Umbilical cord (tissue), 2 donors: Measurements from ENCODE around the gene C15orf39. TPM values are rescaled to one million over a fixed set of nuclear protein-coding genes. Genes with fewer than 3 reads are reported as not detected.

Experiments used
- DNase-seq: peaks from one replicate; pipeline ENCODE4 v3.0.0-alpha.2; 2015; ENCODE audit warnings: low spot score
- total RNA-seq: library from RNA; depleted of rRNA; stranded (reverse); fragments of >200 nt; gene quantifications from one replicate; pipeline ENCODE4 v1.2.3, GENCODE V29; 2014; ENCODE audit warnings: low replicate concordance; ENCODE audit not compliant: insufficient read depth

C15orf39 gene
- total RNA-seq, 1 donor from 2014 or later: 3.6 TPM

DNA sequence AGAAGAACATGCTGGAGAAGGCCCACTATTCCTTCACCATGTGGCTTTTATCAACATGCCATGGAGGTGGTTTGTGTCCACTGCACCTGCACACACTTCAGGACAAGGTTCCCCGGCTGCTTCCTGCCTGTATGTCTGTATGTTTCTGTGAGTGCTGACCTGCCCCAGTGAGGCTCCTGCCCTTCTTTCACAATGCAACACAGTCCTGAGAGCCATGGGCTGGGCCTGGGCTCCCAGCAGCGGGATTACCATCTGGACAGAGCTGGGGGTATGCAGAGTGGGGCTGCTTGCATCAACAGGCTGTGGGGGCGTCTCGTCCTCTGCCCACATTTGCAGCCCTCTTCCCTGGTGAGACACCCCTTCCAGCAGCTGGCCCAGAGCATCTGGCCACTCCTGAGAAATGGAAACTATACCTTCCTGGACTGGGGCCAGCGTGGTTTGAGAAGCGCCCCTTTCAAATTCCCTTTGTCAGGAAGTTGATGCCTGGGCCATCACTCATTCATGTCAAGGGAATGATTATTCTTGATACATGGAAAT lies 29.3 kb upstream of the C15orf39 start:
- no peak for DNase-seq

DNA sequence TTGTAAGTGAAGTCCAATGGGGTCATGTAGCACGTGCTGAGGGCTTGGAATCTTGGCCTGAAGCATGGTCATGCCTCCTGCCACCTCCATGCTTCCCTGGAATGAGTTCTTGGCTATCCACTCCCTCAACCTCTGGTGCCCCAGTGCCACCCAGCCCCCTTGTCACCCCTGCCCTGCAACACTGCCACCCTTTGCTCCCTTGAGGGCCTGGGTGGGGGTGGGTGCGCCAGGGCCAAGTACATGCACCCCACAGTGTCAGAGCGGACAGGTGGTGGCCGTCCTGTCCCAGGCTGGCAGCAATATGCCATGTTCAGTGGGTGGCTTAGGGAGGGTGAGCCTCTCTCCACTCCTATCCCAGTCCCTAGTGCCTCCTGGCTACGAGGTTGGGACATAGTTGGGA lies 27.6 kb upstream of the C15orf39 start:
- DNase-seq: no peak

DNA sequence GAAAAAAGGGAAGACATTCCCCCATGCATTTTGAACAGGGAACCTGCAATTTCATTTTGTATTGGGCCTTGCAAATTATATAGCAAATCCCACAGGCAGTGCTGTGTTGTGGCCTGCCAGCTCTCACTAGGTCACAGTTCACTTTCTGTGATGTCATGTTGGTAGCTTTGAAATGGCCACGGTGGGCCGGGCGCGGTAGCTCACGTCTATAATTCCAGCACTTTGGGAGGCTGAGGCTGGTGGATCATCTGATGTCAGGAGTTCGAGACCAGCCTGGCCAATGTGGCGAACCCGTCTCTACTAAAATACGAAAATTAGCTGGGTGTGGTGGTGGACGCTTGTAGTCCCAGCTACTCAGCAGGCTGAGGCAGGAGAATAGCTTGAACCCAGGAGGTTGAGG lies 27.0 kb upstream of the C15orf39 start:
- DNase-seq: no peak

- DNase-seq: no peak
Observed at GRCh38 chr15:75176396-75176761, 25.3 kb upstream of the C15orf39 start.

- DNase-seq: no peak
Observed at GRCh38 chr15:75177360-75178071, 24.2 kb upstream of the C15orf39 start.

DNA sequence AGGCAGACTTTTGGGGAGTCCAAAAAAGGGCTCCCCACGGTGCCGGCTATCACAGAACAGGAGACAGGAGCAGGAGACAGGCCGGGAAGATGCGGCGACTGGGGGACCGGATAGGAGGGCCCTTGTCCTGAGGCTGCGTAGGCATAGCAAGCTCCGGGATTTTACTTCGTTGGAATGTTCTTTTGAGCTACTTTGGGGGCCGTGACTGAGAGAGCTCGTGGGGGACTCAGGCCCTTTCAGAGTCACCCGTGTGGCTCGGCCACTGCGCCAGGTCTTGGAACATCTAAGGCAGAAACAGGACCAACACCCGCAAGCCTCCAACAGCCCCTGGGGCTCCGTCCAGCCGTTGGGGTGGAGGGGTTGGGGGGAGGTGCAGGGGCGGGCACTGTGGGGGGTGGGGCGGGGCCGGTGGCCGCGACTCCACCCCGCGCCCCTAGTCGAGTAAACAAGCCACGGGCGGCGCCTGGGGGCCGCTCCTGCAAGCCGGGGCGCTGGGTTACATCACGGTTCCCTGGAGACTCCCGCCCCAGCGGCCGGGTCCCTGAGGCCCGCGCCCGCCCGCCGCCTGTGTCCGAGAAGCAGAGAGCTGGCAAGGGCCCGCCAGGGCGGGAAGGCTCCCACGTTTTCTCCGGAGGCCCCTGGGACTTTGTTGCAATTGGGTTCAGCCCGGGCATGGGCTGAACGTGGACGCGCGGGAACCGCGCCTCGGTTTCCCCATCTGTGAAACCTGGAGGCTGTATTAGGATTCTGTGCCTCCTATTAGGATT lies 23.3 kb upstream of the C15orf39 start:
- peak; percentile 22 for DNase-seq

DNA sequence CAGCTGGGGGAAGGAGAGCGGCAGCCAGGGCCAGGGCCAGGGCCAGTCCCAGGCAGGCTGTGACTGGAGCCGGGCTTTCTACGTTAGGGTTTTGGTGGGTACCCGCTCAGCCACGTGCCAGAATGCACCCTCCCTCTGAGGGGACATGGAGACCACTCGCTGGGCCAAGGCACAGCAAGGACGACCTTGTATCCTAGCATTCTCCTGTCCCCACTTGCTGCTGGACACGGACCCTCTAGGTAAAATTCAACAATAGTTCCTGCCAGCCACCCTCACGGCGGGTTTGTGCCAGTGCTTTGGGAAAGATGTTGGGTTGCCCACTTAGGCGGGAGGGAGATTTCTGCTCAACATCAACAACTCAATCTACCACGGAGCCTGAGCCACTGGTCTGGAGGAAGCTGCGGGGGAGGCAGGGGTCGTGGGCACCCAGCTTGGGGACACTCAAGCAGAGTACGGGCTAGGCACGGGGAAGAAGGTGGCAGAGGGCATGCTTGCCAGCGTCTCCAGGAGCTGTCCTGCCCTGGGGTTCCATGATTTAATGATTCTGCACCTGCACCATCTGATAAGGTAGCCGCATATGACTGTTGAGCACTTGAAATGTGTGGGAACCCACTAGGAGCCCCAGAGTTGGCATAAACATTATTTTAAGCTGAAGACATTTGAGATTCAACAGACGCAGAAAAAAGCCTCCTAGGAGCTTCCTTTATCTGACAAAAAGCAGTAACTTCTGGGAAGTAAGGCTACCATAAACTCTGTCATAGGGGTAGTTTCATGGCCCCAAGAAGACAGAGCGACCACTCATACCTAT lies 22.5 kb upstream of the C15orf39 start:
- DNase-seq: peak; percentile 84

DNA sequence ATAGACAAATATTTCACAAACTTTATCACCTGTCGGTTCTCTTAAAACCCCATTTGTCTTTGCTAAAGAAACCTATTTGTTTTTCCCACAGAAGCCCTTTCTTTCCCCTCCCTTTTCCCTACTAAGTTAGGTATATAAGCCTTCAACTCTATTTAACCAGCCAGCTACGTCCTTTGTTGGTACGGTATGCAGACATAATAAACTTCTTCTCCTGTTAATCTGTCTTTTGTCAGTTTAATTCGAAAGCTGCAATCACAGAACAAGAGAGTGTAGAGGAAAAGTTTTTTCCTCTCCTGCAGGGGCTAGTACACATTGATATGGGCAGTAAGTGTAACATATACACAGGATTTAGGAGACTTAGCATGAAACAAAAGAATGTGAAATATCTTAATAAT lies 21.9 kb upstream of the C15orf39 start:
- DNase-seq: no peak

- no peak for DNase-seq
Observed at GRCh38 chr15:75181780-75182179, 19.9 kb upstream of the C15orf39 start.

GRCh38 chr15:75182187-75183131 lies 19.2 kb upstream of the C15orf39 start:
- DNase-seq: no peak

- no peak for DNase-seq
Observed at GRCh38 chr15:75185271-75186029, 16.2 kb upstream of the C15orf39 start.

- DNase-seq: no peak
Observed at GRCh38 chr15:75186044-75186443, 15.6 kb upstream of the C15orf39 start.

- no peak for DNase-seq
Observed at GRCh38 chr15:75188499-75188898, 13.2 kb upstream of the C15orf39 start.

DNA sequence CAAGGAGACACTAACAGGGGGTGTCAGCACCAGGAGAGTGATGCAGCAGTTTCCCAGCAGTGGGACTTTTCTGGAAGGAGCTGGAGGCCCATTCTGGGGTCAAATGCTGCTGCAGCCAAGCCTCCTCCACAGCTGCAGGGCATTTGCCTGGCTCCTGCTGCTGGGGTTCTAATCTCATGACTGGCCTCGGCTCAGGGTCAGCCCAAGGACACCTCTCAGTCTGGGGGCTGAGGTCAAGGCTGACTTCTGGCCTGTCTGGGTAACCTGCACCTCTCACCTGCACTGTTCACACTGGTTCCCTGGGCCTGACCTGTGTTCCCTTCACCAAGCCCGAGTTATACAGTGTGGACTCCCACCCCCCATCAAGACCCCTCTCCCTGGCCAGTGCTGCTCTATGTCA lies 10.4 kb upstream of the C15orf39 start:
- no peak for DNase-seq

- no peak for DNase-seq
Observed at GRCh38 chr15:75192307-75192706, 9.4 kb upstream of the C15orf39 start.

DNA sequence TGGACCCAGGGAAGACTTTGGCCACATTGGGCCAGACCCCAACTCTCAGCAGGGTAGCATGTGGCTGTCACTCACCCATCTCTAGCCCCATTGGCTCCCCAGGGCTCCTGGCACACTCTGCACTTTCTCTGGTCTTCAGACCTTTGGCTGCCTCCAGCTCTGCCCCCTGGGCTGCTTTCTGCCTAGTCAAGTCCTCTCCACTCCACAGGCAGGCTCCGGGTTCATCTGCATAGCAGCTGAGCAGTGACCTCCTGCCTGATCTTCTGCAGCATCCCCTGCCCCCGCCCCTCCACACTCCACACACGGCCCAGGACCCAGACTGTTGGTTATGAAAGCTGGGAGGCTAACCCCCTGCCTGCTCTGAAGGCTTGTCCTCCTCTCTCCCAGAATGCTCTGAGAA lies 8.4 kb upstream of the C15orf39 start:
- no peak for DNase-seq

GRCh38 chr15:75193976-75194375 lies 7.7 kb upstream of the C15orf39 start:
- no peak for DNase-seq

GRCh38 chr15:75194397-75194796 lies 7.3 kb upstream of the C15orf39 start:
- no peak for DNase-seq

DNA sequence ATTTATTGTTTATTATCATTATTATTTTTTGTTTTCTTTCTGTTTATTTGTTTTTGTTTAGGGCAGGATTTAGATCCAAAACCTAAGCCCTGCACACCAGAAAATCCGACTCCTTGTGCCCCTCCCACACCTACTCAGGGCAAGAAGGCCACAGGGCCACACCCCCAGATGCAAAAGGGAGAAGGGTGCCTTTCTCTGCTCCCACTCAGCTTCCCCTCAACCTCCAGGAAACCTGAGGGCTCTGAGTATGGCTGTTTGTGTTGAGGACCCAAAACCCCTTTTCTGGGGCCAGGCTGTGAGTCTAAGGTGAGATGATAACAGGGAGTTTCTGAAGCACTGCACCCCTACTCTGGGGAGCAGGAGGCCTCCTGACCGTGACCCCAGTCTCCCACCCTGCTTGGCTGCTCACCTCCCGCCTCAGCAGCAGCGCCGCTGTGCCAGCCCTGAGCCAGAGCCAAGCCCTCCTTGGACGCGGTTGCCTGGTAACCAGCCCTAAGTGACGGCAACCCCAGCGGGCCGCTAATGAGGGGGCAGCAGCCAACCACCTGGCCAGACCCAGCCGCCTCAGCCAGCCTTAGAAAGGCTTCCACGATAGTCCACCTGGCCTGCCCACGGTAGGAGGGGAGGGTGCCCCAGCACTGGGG lies 6.4 kb upstream of the C15orf39 start:
- DNase-seq: peak; percentile 49

- DNase-seq: peak; percentile 54
Observed at GRCh38 chr15:75195766-75196241, 5.9 kb upstream of the C15orf39 start.
